Endothelial cell of umbilical vein (primary cell): Measurements from ENCODE around the gene PCDH9. TPM values are rescaled to one million over a fixed set of nuclear protein-coding genes. Genes with fewer than 3 reads are reported as not detected.

Experiments
- BruUV-seq: library from RNA; stranded (reverse); fragments of 400-500 nt; replicated peaks from 2 replicates; lab custom pipeline; 2021; lab: Mats Ljungman, UMichigan
- CTCF ChIA-PET: fragments of 300-600, 350-600 bp; sonication (Branson Sonifier 250); formaldehyde crosslinking; loops from one replicate; lab custom pipeline; 2021; ENCODE audit warnings: antibody characterized with exemption, inconsistent platforms; lab: Charles Lee
- POLR2A ChIA-PET: fragments of 300-600, 350-600 bp; sonication (Branson Sonifier 250); formaldehyde crosslinking; loops from one replicate; lab custom pipeline; 2021; ENCODE audit warnings: antibody characterized with exemption, inconsistent platforms; lab: Charles Lee
- DNase-seq: peaks from one replicate; pipeline ENCODE4 v3.0.0-alpha.2; 2011; ENCODE audit warnings: low read depth, low spot score
- FAIRE-seq: peaks from 2 replicates; lab custom pipeline; 2011; peaks lifted over from hg19 to GRCh38; lab: Jason Lieb, UNC
- H2AFZ ChIP-seq: 2 replicates; pipeline ENCODE4 v1.6.0; 2012; ENCODE audit warnings: low read depth, low read length, control low read depth, inconsistent platforms
- H3K27ac ChIP-seq: 2 replicates; pipeline ENCODE4 v1.5.1; 2011; ENCODE audit warnings: low read depth, mild to moderate bottlenecking, control low read depth, low read length, moderate library complexity; ENCODE audit not compliant: insufficient read depth
- H3K27me3 ChIP-seq, 2 experiments: 2 replicates each; pipeline versions ENCODE4 v1.6.0 to v1.6.1; 2011; ENCODE audit warnings: low read length in 2 of 2, mixed read lengths in 1 of 2; ENCODE audit not compliant: control insufficient read depth in 2 of 2, insufficient read depth in 2 of 2
- H3K36me3 ChIP-seq, 2 experiments: 2 replicates in 1 of 2; 3 replicates in 1 of 2; pipeline ENCODE4 v1.5.1; 2011; ENCODE audit warnings: low read length in 2 of 2, mild to moderate bottlenecking in 1 of 2, moderate library complexity in 1 of 2; ENCODE audit not compliant: control insufficient read depth in 2 of 2, insufficient read depth in 2 of 2; ENCODE audit errors: extremely low read depth in 1 of 2
- H3K4me1 ChIP-seq: 3 replicates; pipeline ENCODE4 v1.5.1; 2011; ENCODE audit warnings: mild to moderate bottlenecking, low read length; ENCODE audit not compliant: control insufficient read depth, insufficient read depth; ENCODE audit errors: extremely low read depth
- H3K4me2 ChIP-seq: 2 replicates; pipeline ENCODE4 v1.6.1; 2011; ENCODE audit warnings: low read length, control low read depth, mixed read lengths; ENCODE audit not compliant: insufficient read depth
- H3K4me3 ChIP-seq, 3 experiments: fragments of 200-600 bp in 1 of 3; sonication (generic), shearing (Covaris generic) in 1 of 3; replicated peaks in 1 of 3; 2 replicates each; pipeline ENCODE4 v1.5.1; 2011 to 2016; ENCODE audit warnings: control low read depth in 3 of 3, low read length in 3 of 3, mild to moderate bottlenecking in 2 of 3, inconsistent platforms in 1 of 3, low read depth in 1 of 3, moderate library complexity in 1 of 3; ENCODE audit not compliant: insufficient read depth in 1 of 3
- H3K79me2 ChIP-seq: 2 replicates; pipeline ENCODE4 v1.6.0; 2012; ENCODE audit warnings: low read length, inconsistent platforms; ENCODE audit not compliant: control insufficient read depth, insufficient read depth
- H3K9ac ChIP-seq: replicated peaks from 2 replicates; pipeline ENCODE3; 2011; ENCODE audit warnings: low read length, control low read depth; ENCODE audit not compliant: insufficient read depth; ENCODE audit errors: extremely low read depth
- H3K9me1 ChIP-seq: replicated peaks from 3 replicates; pipeline ENCODE4 v1.6.0; 2011; ENCODE audit warnings: mild to moderate bottlenecking, low read length; ENCODE audit not compliant: control insufficient read depth, insufficient read depth; ENCODE audit errors: extremely low read depth
- H3K9me3 ChIP-seq: replicated peaks from 2 replicates; pipeline ENCODE4 v1.5.1; 2012; ENCODE audit warnings: low read length, inconsistent platforms; ENCODE audit not compliant: control insufficient read depth, insufficient read depth
- H4K20me1 ChIP-seq: replicated peaks from 2 replicates; pipeline ENCODE3; 2011; ENCODE audit warnings: mild to moderate bottlenecking, low read length; ENCODE audit not compliant: control insufficient read depth, insufficient read depth; ENCODE audit errors: extremely low read depth
- EZH2 ChIP-seq: IDR thresholded peaks from 2 replicates; pipeline ENCODE4 v1.6.1; 2012; ENCODE audit warnings: borderline replicate concordance, low read depth, mild to moderate bottlenecking, moderate library complexity, low read length, inconsistent platforms; ENCODE audit not compliant: severe bottlenecking
- FOS ChIP-seq: IDR thresholded peaks from 2 replicates; pipeline ENCODE4 v1.6.1; 2011; ENCODE audit warnings: mild to moderate bottlenecking, low read length, moderate library complexity, borderline replicate concordance; ENCODE audit not compliant: insufficient read depth
- GATA2 ChIP-seq: IDR thresholded peaks from 2 replicates; pipeline ENCODE4 v1.7.0; 2011; ENCODE audit warnings: low read depth, mild to moderate bottlenecking, moderate library complexity, mixed read lengths, low read length; ENCODE audit not compliant: insufficient read length, insufficient read depth
- JUN ChIP-seq: IDR thresholded peaks from 2 replicates; pipeline ENCODE4 v1.6.1; 2011; ENCODE audit warnings: borderline replicate concordance, low read depth; ENCODE audit not compliant: insufficient read length, insufficient read depth
- MYC ChIP-seq: IDR thresholded peaks from one replicate; pipeline ENCODE4 v1.6.1; 2011; ENCODE audit warnings: mild to moderate bottlenecking, low read depth, low read length
- POLR2A ChIP-seq: IDR thresholded peaks from 2 replicates; pipeline ENCODE4 v1.6.1; 2012; ENCODE audit warnings: low read depth, mild to moderate bottlenecking, control low read depth, low read length
- POLR2AphosphoS5 ChIP-seq: IDR thresholded peaks from 2 replicates; pipeline ENCODE4 v1.6.1; 2012; ENCODE audit warnings: low read depth, mild to moderate bottlenecking, control low read depth, low read length, moderate library complexity; ENCODE audit not compliant: insufficient read depth
- dilution Hi-C: fragments of 300-500 bp; cut with MboI; formaldehyde crosslinking; loops from one replicate; pipeline ENCODE4 v1.15.0; 2019; ENCODE audit warnings: low sequenced_read_pairs; ENCODE audit not compliant: extremely low pct_ligation_motif_present
- intact Hi-C: fragments of 100-400 bp; cut with micrococcal nuclease; formaldehyde crosslinking; loops from one replicate; pipeline ENCODE4 v1.10.0; 2022
- polyA plus RNA-seq, 4 experiments: library from polyadenylated mRNA; depleted of rRNA in 3 of 4; stranded (reverse) in 3 of 4; unstranded in 1 of 4; fragments of >200 nt; gene quantifications; 2 replicates each; pipeline versions ENCODE4 v1.2.1 to v1.2.3, GENCODE V29; 2011 to 2012; ENCODE audit warnings: missing spikeins in 1 of 4
- total RNA-seq: library from RNA; stranded (reverse); gene quantifications from 2 replicates; pipeline ENCODE4 v1.2.3, GENCODE V29; 2021
- TF ChIP-seq, protein P1 (sequence below), 2 donors: IDR thresholded peaks; 1 replicate in 1 of 2; 2 replicates in 1 of 2; pipeline ENCODE4 v1.5.1; 2011; ENCODE audit warnings: low read length in 2 of 2, mild to moderate bottlenecking in 2 of 2, moderate library complexity in 2 of 2, control low read depth in 1 of 2, inconsistent platforms in 1 of 2, low read depth in 1 of 2; ENCODE audit not compliant: insufficient read depth in 1 of 2; ENCODE audit errors: extremely low read depth in 1 of 2
- TF ChIP-seq, protein P2 (sequence below): IDR thresholded peaks from 2 replicates; pipeline ENCODE4 v1.6.1; 2011; ENCODE audit not compliant: insufficient read depth, insufficient read length

PCDH9 gene
- total and polyA plus RNA-seq, 2 donors (not counting 3 experiments of a cell fraction or from before 2014, with no cell fraction given), result 1.1 to 5.2 TPM

- CTCF ChIA-PET, result no interaction called here
- Histone ChIP-seq H3K36me3 (no peaks in the 10 kb centered on the region), H3K27me3 (no peaks in the 10 kb centered on the region), H2AFZ (no peak overlapping the region), H3K27ac (no peak overlapping the region), H3K4me3 (no peak overlapping the region), H4K20me1 (no peaks in the 10 kb centered on the region), H3K9me3 (no peaks in the 10 kb centered on the region), H3K9me1 (no peaks in the 10 kb centered on the region), H3K4me1 (no peaks in the 10 kb centered on the region), H3K79me2 (no peaks in the 10 kb centered on the region), H3K4me2 (no peak overlapping the region), H3K9ac (no peak overlapping the region)
- intact Hi-C loops, result no loop called here
- no TSS peak for BruUV-seq
- FAIRE-seq, result no peak
- TF ChIP-seq, protein P1, sequence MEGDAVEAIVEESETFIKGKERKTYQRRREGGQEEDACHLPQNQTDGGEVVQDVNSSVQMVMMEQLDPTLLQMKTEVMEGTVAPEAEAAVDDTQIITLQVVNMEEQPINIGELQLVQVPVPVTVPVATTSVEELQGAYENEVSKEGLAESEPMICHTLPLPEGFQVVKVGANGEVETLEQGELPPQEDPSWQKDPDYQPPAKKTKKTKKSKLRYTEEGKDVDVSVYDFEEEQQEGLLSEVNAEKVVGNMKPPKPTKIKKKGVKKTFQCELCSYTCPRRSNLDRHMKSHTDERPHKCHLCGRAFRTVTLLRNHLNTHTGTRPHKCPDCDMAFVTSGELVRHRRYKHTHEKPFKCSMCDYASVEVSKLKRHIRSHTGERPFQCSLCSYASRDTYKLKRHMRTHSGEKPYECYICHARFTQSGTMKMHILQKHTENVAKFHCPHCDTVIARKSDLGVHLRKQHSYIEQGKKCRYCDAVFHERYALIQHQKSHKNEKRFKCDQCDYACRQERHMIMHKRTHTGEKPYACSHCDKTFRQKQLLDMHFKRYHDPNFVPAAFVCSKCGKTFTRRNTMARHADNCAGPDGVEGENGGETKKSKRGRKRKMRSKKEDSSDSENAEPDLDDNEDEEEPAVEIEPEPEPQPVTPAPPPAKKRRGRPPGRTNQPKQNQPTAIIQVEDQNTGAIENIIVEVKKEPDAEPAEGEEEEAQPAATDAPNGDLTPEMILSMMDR (IDR thresholded peaks at IDR 0.05; ENCODE audit: extremely low read depth in 1 of 2, insufficient read depth in 1 of 2, low read depth in 1 of 2, low read length in 2 of 2), result no peak
- TF ChIP-seq POLR2A (no peak), POLR2AphosphoS5 (no peak), FOS (no peak), JUN (no peak), EZH2 (no peak), GATA2 (no peak), MYC (no peak)
- TF ChIP-seq, protein P2, sequence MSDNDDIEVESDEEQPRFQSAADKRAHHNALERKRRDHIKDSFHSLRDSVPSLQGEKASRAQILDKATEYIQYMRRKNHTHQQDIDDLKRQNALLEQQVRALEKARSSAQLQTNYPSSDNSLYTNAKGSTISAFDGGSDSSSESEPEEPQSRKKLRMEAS, result no peak
- POLR2A ChIA-PET, result no interaction called here
- dilution Hi-C loops, result no loop called here
- DNase-seq, result no peak
These were observed 676.7 kb downstream of the PCDH9 start for GRCh38 chr13:66553391-66553790.
